BJ (cell line): ENCODE measurements around the gene CALCB. TPM values are rescaled to one million over a fixed set of nuclear protein-coding genes. Genes with fewer than 3 reads are reported as not detected.

Source experiments
- CTCF ChIA-PET: fragments of 350-600 bp; formaldehyde crosslinking; extraction: SDS; loops from one replicate; lab custom pipeline; 2021; ENCODE audit warnings: antibody characterized with exemption, inconsistent platforms; lab: Yijun Ruan, JAX
- POLR2A ChIA-PET: fragments of 300-600 bp; sonication (Branson Sonifier 250); formaldehyde crosslinking; extraction: SDS; loops from one replicate; lab custom pipeline; 2021; ENCODE audit warnings: antibody characterized with exemption; lab: Charles Lee
- DNase-seq: peaks from one replicate; pipeline ENCODE4 v3.0.0-alpha.2; 2011; ENCODE audit warnings: low read depth
- H3K27me3 ChIP-seq: 2 replicates; pipeline ENCODE4 v1.6.0; 2011; ENCODE audit warnings: low read length; ENCODE audit not compliant: control insufficient read depth, insufficient read depth
- H3K36me3 ChIP-seq: 2 replicates; pipeline ENCODE4 v1.5.1; 2011; ENCODE audit warnings: low read length; ENCODE audit not compliant: control insufficient read depth, insufficient read depth
- H3K4me3 ChIP-seq: 2 replicates; pipeline ENCODE4 v1.5.1; 2011; ENCODE audit warnings: low read depth, mild to moderate bottlenecking, control low read depth, low read length
- CTCF ChIP-seq: IDR thresholded peaks from 2 replicates; pipeline ENCODE4 v1.5.1; 2011; ENCODE audit warnings: low read depth, mild to moderate bottlenecking, control low read depth, inconsistent platforms, low read length, moderate library complexity; ENCODE audit not compliant: insufficient read depth
- polyA plus RNA-seq: library from polyadenylated mRNA; depleted of rRNA; stranded (reverse); fragments of >200 nt; gene quantifications from 2 replicates; pipeline ENCODE4 v1.2.3, GENCODE V29; 2011; rRNA removed

CALCB gene
- polyA plus RNA-seq, 1 experiment = not detected

- no peak for DNase-seq
- Histone ChIP-seq H3K4me3 (no peak overlapping the region), H3K27me3 (no peaks in the 10 kb centered on the region), H3K36me3 (no peaks in the 10 kb centered on the region)
- POLR2A ChIA-PET = no interaction called here
- CTCF ChIA-PET = interaction anchor here (0.8 to 3.0 kb wide), 4 partner anchors 10 to 26 kb away, joined by 3 to 12 read pairs (median 4); no protein-coding TSS in a partner anchor
- TF ChIP-seq CTCF = no peak
These were observed 53.9 kb downstream of the CALCB start for GRCh38 chr11:15127341-15127740.

Other genes with a start within 250 kb of the CALCB start
- 7.3 and 14.0 TPM in 2 replicates for gene CYP2R1, start 181.4 kb upstream of the CALCB start, polyA plus RNA-seq
- not detected in 2 replicates for gene CALCA, start 101.2 kb upstream of the CALCB start, polyA plus RNA-seq
- gene INSC, start 41.3 kb downstream of the CALCB start, polyA plus RNA-seq = 0.10 TPM in 1 of 2 replicates, not detected in the other